HG02588 (cell line): Measurements from ENCODE around the gene VPS37D.
"Not testable (repeated sequence)": the region's sequence is repeated elsewhere in the genome, so short reads cannot be mapped to it uniquely, and the experiment has no call there.

Experiments used
- ATAC-seq: cut with Tn5 transposase; IDR thresholded peaks from one replicate; pipeline ENCODE4 v1.9.1; 2021; ENCODE audit warnings: mild to moderate bottlenecking, moderate library complexity; ENCODE audit not compliant: unreplicated experiment

Gene VPS37D

GRCh38 chr7:73704640-73705550 is 37.3 kb downstream of the VPS37D start:
- no peak for ATAC-seq

- no peak for ATAC-seq
These were observed 37.9 kb downstream of the VPS37D start for GRCh38 chr7:73705551-73705920.

GRCh38 chr7:73706126-73707044 is 38.8 kb downstream of the VPS37D start:
- no peak for ATAC-seq

- no peak for ATAC-seq
These were observed 39.5 kb downstream of the VPS37D start for GRCh38 chr7:73707045-73707631.

- ATAC-seq = no peak
These were observed 41.4 kb downstream of the VPS37D start for GRCh38 chr7:73708961-73709549.

GRCh38 chr7:73712773-73713172 is 45.1 kb downstream of the VPS37D start:
- ATAC-seq = no peak

- ATAC-seq = not testable (repeated sequence)
These were observed 45.7 kb downstream of the VPS37D start for GRCh38 chr7:73713319-73713718.

GRCh38 chr7:73715648-73716317 is 48.2 kb downstream of the VPS37D start:
- ATAC-seq = no peak

GRCh38 chr7:73716318-73716890 is 48.8 kb downstream of the VPS37D start:
- ATAC-seq = no peak

GRCh38 chr7:73717025-73717807 is 49.6 kb downstream of the VPS37D start:
- ATAC-seq = no peak

GRCh38 chr7:73717991-73718405 is 50.4 kb downstream of the VPS37D start:
- no peak for ATAC-seq

GRCh38 chr7:73718438-73718881 is 50.8 kb downstream of the VPS37D start:
- no peak for ATAC-seq

GRCh38 chr7:73718905-73719805 is 51.5 kb downstream of the VPS37D start, which contains the start of gene STX1A:
TSS of gene STX1A (minus strand) at chr7:73719669. CDS start at chr7:73719631, 38 bp downstream.
- ATAC-seq = peak; percentile 55

- ATAC-seq = peak; percentile 4
These were observed 52.2 kb downstream of the VPS37D start for GRCh38 chr7:73719806-73720169.

- not testable (repeated sequence) for ATAC-seq
These were observed 52.8 kb downstream of the VPS37D start for GRCh38 chr7:73720443-73720842.

- no peak for ATAC-seq
These were observed 53.8 kb downstream of the VPS37D start for GRCh38 chr7:73721377-73721817.
